HG03575 (cell line): ENCODE results near the gene SYVN1.
"Not testable (repeated sequence)": the region's sequence is repeated elsewhere in the genome, so short reads cannot be mapped to it uniquely, and the experiment has no call there.

Source experiments
- ATAC-seq: cut with Tn5 transposase; IDR thresholded peaks from one replicate; pipeline ENCODE4 v1.9.1; 2021; ENCODE audit not compliant: unreplicated experiment, insufficient number of reproducible peaks, low FRiP score; ENCODE audit errors: extremely low read depth

The SYVN1 gene

DNA sequence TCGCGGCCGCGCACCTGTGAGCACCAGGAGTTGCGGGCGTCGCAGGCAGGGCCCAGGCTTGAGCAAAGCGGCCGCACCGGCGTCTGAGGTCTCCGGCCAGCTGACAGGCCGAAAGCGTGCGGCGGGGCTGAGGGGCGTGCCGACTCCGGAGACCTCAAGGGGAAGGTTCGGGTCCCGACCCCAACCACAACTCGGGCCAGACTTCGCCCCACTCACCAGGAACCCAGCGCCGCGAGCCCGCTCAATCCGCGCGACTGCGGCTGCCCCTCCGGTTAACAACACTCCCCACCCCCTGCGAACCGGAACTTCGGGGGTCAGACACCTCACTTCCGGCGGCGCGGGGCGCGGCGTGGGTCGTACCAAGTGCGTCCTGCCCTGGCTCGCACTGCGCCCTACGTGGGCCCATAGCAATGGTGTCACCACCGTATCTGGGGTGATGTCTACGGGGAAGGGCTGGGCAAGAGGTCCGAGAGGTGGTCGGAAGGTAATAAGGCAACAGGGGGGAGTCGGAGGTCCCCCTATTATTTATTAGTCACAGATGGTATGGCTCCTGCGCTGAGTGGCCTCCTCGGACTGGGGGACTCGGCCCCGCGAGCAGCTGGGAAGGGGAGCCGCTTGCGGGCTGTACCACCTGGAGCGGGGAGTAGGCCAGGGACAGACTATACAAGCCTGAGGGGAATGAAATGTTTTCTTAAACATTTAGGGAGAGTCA lies at the start of gene SYVN1:
Gene SYVN1, minus strand, starts transcription at position 280 of the 712 bp plus-strand sequence. CDS start 918 bp downstream, outside the sequence.
- ATAC-seq: peak; percentile 25

DNA sequence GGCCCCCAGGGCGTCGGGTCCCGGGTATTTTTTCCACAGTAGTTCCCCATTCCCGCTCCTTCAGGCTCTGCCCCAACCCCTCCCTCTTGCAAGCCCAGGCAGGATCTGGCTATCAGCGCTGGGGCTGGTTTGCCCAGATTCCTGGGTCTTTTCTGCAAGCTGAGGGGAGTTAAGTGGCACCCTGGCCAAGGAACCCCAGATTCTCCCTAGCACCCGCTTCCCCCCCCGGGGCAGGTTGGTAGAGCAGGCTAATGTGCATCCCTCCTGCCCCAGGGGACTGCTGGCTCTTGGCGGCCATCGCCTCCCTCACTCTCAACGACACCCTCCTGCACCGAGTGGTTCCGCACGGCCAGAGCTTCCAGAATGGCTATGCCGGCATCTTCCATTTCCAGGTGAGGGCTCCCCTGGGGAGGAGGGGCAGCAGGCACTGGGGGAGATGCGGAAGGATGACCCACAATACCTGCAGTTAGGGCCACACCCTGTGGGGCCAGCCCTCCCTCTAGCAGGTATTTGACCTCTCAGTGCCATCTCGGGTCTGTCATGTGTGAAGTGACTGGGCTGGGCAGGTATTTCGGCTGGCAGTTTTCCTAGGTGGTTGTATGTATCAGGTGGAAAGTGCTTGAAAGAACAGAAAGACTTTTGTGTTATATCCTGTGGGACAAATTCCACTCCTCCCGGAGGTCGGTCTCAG lies 49.0 kb upstream of the SYVN1 start:
- no peak for ATAC-seq

DNA sequence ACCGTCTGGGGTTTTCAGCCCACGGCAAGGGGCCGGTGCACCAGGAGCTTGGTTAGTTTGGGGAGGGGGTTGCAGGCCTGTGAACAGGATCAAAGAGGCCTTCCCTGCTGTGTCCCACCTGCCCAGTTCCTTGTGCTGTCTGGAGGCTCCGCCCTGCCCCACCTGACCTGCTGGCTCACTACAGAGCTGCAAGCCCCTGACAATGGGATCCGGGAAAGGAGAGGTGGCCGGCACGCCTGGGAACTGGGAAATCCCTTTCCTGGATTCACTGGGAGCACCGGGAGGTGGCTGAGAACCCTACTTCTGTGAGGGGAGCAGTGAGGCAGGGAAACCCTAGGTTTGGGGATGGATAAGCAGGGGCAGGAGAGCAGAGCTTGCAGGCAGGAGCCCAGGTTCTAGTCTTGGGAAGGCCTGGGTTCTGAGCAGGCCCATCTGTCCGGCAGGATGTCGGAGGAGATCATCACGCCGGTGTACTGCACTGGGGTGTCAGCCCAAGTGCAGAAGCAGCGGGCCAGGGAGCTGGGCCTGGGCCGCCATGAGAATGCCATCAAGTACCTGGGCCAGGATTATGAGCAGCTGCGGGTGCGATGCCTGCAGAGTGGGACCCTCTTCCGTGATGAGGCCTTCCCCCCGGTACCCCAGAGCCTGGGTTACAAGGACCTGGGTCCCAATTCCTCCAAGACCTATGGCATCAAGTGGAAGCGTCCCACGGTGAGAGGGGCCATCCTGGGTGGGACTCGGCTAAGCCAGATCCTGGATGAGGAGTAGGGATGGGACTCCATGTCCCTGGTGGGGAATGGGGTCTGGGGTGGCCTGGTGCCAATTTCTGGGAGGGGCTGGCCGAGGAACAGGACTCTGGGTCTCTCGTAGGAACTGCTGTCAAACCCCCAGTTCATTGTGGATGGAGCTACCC lies 48.2 kb upstream of the SYVN1 start:
- no peak for ATAC-seq

DNA sequence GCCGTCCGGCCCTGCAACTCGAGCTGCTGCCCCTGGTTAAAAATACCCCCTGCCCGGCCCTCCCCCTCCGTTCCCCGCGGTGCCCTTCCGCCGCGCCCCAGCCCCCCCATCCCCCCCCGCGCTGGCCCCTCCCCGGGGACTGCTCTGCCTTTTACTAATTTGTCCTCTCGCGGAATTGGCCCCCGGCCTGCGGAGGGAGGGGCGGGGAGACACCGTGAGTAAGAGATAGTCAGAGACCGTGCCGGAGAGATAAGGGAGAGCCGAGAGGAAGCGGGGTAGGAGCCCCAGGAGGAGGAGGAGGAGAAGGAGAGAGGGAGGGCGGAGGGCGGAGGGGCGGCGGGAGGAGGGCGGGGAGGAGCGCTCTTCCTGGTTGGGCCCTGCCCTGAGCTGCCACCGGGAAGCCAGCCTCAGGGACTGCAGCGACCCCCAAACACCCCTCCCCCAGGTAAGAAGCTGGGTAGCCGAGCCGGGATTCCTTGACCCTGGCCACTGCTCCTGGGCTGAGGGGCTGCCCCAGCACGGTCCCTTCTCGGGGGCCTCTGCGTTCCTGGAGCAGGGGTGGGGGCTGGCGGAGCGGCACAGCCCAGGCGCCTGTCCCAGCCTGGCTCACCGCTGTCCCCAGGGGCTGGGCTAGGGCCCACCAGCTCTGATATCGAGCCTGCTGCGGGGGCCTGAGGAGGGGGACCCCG lies 47.4 kb upstream of the SYVN1 start, which contains the start of gene CAPN1:
Gene CAPN1, plus strand, starts transcription at position 360 of the 689 bp plus-strand sequence. CDS start 774 bp downstream, outside the sequence.
- ATAC-seq: no peak

DNA sequence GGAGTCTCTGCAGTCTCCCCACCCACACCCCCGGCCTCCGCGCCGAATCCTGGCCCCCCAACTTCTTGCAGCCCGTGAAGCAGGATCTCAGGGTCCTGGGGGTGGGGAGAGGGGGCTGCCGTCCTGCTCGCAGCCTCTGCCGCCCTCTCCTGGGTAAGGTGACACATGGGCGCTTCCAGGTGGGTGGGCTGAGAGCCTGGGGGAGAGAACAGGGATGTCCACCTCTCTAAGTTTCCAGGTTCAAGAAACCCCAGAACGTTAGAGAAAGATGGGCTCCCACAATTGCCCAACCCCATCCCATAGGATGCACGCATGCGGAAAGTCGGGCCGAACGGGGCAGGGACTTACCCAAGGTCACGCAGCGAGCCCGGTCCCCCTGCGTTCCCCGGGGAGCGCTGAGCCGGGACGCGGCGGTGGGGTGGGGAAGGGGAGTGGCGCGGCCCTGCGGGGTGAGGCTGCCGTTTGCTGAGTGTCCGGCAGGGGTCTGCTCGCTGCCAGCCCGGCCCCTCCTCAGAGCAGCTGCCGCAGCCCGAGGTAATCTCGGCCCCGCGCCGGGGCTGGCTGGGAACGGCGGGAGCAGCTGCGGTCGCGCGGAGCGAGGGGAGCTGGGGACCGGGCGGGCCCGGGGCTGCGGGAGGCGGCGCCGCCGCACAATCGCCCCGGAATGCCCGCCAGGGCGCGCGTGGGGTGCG lies 46.7 kb upstream of the SYVN1 start:
- no peak for ATAC-seq

DNA sequence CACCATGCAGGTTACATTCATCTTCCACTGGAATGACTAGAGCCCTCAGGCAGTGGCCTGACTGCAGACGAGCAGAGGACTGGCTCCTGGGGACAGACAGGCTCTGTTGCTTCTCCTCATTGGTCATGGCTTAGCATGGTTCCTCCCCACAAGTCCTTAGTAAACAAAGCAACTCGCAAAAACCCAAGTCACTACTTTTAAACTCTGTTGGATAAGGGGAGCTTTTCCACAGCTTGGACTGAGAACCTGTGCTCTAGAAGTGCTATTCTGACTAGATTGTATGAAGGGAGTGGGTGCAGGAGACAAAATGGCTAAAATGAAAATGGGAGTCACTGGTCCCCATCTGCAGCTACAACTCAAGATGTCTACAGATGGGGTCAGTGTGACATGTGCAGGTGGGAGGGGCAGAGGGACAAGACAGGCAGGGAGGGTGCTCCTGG lies 40.3 kb upstream of the SYVN1 start:
- not testable (repeated sequence) for ATAC-seq

DNA sequence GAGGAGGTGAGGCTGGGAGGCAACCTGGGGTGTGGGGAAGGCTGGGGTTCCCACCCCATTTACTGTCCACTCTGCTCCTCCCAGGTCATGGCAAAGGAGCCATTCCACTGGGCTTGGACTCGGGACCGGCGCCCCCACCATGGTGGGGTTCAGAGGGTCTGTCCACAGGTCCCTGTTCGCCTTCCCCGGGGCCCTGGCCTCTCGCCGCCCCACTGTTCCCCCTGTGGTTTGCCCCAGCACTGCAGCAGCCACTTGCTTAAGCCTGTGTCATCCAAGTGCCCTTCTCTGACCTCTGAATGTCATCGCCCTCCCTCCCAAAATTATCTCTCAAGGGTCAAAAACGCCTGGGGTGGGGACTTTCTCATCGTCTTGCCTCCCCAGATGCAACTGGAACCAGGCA lies 38.3 kb upstream of the SYVN1 start:
- no peak for ATAC-seq

DNA sequence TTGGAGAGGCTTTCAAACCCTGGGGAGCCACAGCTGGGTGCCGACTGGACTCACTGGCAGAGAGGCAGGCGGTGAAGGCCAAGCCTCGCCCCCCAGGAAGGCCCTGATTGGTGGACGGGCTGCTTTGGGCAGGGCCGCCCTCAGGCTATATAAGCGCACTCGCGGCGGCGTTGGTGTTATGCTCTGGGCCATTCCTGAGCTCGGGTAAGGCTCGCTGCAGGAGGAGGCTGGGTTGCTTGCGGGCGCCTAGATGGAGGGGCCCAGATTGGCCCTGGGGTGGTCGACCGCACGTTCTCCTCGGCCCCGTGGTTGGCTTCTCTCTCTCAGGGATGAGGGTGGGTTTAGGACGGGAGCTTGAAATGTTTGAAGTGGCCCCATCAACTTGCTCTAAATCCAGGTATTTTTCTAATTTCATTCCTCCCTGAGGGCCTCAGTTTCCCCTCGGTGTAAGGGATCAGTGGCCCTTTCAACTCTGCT lies 35.8 kb upstream of the SYVN1 start, which contains the start of gene SPDYC:
Gene SPDYC, plus strand, starts transcription at position 176 of the 477 bp plus-strand sequence. CDS start 1,125 bp downstream, outside the sequence.
- no peak for ATAC-seq

DNA sequence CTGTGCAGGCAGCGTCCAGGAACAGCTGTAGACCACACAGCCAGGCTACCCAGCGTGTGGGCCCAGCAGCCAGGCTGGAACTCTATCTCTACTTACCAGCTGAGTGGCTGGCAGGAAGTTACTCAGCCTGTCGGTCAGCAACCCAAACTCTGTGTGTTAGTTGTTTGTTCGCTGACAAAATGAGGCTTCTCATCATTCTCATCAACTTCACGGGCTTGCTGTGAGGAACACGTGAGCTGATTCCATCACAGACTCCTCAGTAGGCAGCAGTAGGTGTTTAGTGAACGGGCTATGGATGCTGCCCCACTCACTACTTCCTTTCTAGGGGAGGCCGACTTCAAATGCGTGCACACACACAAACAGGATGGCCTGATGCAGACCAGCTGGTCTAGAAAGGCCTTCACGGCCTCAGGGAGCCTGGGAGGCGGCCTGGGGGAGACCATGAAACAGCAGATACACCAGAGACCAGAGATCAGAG lies 34.9 kb upstream of the SYVN1 start:
- ATAC-seq: no peak

DNA sequence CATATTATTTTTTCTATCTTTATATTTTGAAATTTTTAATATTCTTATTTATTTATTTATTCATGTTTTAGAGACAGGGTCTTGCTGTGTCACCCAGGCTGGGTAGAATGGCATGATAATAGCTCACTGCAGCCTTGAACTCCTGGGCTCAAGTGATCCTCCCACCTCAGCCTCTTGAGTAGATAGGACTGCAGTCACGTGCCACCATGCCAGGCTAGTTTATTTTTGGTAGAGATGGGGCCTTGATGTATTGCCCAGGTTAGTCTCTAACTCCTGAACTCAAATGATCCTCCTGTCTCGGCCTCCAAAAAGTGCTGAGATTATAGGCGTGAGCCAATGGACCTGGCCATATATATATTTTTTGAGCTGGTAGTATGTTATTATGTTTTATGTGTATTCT lies 33.3 kb upstream of the SYVN1 start:
- ATAC-seq: no peak

DNA sequence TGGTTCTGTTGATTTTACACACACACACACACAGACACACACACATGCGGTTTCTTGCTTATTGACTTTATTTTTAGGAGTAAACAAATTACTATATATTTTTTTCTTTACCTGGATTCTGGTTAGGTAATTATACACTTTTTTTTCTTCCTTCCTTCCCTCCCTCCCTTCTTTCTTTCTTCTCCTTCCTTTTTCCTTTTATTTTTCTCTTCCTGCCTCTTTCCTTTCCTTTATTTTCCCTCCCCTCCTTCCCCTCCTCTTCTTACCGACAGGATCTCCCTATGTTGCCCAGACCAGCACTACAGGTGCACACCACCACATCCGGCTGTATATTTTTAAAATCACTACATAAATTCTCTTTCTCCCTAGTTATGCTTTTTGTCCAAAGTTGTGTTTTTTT lies 32.6 kb upstream of the SYVN1 start:
- no peak for ATAC-seq

DNA sequence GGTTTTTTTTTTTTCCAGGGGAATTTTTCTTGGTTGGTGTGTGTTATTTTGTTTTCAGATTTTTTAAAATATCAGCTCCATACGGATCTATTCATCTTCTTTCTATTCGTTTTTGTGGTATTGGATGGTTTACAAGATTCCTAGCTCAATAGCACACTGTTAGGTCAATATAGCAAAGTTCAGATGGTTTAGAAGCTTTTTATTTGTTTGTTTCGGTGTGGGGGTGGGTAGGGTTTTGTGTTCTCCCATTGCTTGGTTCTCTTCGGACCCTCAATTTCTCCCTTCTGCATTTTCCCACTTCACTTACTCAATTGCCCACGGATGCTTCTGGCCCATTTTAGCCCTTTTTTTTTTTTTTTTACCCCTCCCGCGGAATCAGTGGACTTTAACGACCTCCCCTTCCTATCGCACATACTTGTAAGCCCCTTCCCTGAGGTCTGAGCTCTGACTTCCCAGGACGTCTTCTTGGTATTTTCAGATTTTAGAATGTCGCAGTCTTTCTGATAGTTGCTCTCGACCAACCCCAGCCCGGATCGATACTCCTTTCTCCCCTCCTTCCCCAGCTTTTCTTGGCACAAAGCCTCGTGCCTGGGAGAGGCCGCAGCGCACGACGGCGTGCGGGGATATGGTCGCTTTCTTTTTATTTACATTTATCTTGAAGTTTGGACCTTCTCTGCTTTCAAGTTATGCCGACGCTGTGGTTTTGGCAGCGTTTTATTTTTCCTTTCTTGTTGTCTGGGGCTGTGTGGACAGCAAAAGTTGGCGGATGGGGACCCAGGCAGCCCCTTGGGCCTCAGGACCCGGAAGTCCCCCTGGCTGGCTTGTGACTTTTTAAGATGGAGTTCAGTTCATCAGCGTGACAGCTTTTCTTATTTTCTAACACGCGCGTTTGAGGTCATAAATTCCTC lies 31.3 kb upstream of the SYVN1 start:
- no peak for ATAC-seq

DNA sequence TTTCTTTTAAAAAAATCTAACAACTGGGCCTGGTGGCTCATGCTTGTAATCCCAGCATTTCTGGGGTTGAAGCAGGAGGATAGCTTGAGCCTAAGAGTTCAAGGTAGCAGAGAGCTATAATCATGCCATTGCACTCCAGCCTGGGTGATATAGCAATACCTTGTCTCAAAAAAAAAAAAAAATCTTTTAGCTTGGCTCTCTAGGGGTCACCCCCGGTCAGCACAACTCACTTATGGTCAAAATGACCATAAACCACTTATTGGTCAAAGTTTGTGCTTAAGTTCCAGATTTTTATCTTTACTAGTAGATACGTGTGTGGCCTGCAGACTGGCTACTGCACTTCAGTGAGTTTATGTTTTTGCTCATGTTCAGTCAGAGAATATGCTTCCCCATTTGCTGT lies 29.4 kb upstream of the SYVN1 start:
- ATAC-seq: no peak

DNA sequence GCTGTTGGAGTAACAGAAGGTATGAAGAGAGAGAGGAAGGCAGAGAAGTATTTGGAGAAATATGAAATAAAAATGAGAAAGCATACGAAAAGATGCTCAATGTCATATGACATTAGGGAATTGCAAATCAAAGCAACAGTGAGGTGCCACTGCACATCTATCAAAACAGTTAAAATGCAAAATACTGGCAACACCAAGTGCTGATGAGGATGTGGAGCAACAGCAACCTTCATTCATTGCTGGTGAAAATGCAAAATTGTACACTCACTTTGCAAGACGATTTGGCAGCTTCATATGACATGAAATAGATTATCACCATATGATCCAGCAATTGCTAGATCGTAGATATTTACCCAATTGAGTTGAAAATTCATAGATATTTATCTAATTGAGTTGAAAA lies 26.3 kb upstream of the SYVN1 start:
- no peak for ATAC-seq

DNA sequence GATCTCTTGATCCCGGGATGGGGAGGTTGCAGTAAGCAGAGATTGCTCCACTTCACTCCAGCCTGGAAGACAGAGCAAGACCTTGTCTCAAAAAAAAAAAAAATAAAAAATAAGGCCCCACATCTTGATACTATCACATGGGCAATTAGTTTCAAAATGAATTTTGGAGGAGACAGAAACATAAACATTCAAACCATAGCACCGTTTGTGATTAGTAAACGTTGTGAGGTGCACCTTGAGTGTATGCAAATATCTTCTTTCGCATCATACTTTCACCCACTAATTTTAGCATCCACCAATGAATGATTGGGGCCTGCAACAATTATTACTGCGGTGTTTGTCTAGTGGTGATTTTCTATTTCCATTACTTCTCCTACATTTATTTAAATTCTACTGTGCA lies 24.7 kb upstream of the SYVN1 start:
- peak; percentile 61 for ATAC-seq

DNA sequence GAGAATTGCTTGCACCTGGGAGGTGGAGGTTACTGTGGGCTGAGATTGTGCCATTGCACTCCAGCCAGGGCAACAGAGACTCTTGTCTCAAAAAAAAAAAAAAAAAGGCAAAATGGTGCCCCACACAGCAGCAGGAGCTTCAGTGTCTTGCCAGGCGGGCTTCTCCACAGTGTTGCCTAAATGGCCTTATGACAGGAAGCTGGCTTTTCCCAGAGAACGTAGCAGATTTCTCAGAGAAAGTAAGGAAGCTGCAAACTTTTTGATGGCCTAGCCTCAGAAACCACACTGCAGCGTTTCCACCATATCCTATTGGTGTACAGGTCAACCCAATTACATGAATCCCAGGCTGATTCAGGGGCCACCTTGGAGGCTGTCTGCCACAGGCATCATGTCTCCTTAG lies 23.0 kb upstream of the SYVN1 start:
- no peak for ATAC-seq

DNA sequence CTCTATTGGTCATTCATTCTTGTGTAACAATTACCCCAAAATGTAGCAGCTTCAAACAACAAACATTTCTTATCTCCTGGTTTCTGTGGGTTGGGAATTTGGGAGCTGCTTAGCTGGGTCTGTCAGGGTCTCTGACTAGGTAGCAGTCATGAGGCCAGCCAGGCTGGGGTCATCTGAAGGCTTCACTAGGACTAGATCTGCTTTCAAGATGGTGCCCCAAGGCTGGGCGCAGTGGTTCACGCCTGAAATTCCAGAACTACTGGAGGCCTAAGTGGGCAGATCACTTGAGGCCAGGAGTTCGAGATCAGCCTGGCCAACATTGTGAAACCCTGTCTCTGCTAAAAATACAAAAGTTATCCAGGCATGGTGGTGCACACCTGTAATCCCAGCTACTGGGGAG lies 22.6 kb upstream of the SYVN1 start:
- ATAC-seq: no peak
